Right lobe of liver (tissue), 4 donors: Measurements from ENCODE around the gene ALDH1A3.

ENCODE experiments used
- POLR2A ChIP-seq: fragments of 450-650 bp; IDR thresholded peaks from one replicate; pipeline ENCODE4 v1.6.1; 2017; ENCODE audit warnings: antibody characterized with exemption, mild to moderate bottlenecking
- TF ChIP-seq, protein P1 (sequence below), 4 donors: fragments of 200-600 bp in 3 of 4; fragments of 450-650 bp in 1 of 4; IDR thresholded peaks; one replicate each; pipeline versions ENCODE4 v1.5.1 to v1.8.0; 2016 to 2022; ENCODE audit warnings: antibody characterized with exemption in 4 of 4, mild to moderate bottlenecking in 2 of 4
- donor health status: DM: no; HTN: no; CAD: no.
- donor health status: DM: no; HTN: no; CAD: no.
- donor health status: DM: no; HTN: yes; CAD: no.

DNA sequence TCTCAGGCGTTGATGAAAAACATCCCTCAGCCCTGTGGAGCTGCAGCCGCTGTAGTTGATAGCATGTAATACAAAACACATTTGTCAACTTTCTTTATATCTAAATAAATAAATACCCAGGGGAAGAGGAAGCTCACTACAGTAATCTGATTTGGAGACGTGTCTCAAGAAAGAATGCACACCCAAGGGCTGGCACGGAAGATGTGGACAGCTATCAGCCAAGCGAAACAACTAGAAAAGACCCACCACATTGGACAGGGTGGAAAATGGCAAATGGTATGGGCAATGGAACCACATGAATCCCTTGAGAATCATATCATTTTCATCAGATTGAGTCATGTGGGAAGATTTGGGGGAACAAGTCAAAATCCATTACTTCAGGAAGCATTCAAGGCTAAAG, 43.1 kb upstream of the ALDH1A3 start:
- TF ChIP-seq, protein P1, sequence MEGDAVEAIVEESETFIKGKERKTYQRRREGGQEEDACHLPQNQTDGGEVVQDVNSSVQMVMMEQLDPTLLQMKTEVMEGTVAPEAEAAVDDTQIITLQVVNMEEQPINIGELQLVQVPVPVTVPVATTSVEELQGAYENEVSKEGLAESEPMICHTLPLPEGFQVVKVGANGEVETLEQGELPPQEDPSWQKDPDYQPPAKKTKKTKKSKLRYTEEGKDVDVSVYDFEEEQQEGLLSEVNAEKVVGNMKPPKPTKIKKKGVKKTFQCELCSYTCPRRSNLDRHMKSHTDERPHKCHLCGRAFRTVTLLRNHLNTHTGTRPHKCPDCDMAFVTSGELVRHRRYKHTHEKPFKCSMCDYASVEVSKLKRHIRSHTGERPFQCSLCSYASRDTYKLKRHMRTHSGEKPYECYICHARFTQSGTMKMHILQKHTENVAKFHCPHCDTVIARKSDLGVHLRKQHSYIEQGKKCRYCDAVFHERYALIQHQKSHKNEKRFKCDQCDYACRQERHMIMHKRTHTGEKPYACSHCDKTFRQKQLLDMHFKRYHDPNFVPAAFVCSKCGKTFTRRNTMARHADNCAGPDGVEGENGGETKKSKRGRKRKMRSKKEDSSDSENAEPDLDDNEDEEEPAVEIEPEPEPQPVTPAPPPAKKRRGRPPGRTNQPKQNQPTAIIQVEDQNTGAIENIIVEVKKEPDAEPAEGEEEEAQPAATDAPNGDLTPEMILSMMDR (IDR thresholded peaks at IDR 0.05): no peak
- no peak for TF ChIP-seq POLR2A
